ENCODE results near the gene OGA. TPM values are rescaled to one million over a fixed set of nuclear protein-coding genes. Genes with fewer than 3 reads are reported as not detected.

OGA gene
- total and polyA plus RNA-seq, 2 of the 8 experiments (the other 6 are each of a cell fraction or from before 2014, with no cell fraction given): 31.2 to 107 TPM

- TF ChIP-seq E2F6 (IDR thresholded peaks at IDR 0.05) (no peak), NRF1 (IDR thresholded peaks at IDR 0.05; ENCODE audit: low read depth, low read length) (no peak), POLR2A (IDR thresholded peaks at IDR 0.05; ENCODE audit: control extremely low read depth in 1 of 2, low read depth in 2 of 2, low read length in 2 of 2) (no peak), RXRA (IDR thresholded peaks at IDR 0.05; ENCODE audit: insufficient read depth, low read depth, low read length) (no peak), SRF (IDR thresholded peaks at IDR 0.05; ENCODE audit: low read depth, low read length) (no peak), EP300 (IDR thresholded peaks at IDR 0.05; ENCODE audit: borderline replicate concordance in 1 of 2, low read depth in 2 of 2, low read length in 2 of 2) (no peak), FOSL1 (IDR thresholded peaks at IDR 0.05; ENCODE audit: insufficient read depth, low read depth, low read length) (no peak), KDM4A (IDR thresholded peaks at IDR 0.05; ENCODE audit: low read depth, low read length, severe bottlenecking) (no peak), SP4 (IDR thresholded peaks at IDR 0.05; ENCODE audit: low read length) (no peak)
- TF ChIP-seq, protein P1, sequence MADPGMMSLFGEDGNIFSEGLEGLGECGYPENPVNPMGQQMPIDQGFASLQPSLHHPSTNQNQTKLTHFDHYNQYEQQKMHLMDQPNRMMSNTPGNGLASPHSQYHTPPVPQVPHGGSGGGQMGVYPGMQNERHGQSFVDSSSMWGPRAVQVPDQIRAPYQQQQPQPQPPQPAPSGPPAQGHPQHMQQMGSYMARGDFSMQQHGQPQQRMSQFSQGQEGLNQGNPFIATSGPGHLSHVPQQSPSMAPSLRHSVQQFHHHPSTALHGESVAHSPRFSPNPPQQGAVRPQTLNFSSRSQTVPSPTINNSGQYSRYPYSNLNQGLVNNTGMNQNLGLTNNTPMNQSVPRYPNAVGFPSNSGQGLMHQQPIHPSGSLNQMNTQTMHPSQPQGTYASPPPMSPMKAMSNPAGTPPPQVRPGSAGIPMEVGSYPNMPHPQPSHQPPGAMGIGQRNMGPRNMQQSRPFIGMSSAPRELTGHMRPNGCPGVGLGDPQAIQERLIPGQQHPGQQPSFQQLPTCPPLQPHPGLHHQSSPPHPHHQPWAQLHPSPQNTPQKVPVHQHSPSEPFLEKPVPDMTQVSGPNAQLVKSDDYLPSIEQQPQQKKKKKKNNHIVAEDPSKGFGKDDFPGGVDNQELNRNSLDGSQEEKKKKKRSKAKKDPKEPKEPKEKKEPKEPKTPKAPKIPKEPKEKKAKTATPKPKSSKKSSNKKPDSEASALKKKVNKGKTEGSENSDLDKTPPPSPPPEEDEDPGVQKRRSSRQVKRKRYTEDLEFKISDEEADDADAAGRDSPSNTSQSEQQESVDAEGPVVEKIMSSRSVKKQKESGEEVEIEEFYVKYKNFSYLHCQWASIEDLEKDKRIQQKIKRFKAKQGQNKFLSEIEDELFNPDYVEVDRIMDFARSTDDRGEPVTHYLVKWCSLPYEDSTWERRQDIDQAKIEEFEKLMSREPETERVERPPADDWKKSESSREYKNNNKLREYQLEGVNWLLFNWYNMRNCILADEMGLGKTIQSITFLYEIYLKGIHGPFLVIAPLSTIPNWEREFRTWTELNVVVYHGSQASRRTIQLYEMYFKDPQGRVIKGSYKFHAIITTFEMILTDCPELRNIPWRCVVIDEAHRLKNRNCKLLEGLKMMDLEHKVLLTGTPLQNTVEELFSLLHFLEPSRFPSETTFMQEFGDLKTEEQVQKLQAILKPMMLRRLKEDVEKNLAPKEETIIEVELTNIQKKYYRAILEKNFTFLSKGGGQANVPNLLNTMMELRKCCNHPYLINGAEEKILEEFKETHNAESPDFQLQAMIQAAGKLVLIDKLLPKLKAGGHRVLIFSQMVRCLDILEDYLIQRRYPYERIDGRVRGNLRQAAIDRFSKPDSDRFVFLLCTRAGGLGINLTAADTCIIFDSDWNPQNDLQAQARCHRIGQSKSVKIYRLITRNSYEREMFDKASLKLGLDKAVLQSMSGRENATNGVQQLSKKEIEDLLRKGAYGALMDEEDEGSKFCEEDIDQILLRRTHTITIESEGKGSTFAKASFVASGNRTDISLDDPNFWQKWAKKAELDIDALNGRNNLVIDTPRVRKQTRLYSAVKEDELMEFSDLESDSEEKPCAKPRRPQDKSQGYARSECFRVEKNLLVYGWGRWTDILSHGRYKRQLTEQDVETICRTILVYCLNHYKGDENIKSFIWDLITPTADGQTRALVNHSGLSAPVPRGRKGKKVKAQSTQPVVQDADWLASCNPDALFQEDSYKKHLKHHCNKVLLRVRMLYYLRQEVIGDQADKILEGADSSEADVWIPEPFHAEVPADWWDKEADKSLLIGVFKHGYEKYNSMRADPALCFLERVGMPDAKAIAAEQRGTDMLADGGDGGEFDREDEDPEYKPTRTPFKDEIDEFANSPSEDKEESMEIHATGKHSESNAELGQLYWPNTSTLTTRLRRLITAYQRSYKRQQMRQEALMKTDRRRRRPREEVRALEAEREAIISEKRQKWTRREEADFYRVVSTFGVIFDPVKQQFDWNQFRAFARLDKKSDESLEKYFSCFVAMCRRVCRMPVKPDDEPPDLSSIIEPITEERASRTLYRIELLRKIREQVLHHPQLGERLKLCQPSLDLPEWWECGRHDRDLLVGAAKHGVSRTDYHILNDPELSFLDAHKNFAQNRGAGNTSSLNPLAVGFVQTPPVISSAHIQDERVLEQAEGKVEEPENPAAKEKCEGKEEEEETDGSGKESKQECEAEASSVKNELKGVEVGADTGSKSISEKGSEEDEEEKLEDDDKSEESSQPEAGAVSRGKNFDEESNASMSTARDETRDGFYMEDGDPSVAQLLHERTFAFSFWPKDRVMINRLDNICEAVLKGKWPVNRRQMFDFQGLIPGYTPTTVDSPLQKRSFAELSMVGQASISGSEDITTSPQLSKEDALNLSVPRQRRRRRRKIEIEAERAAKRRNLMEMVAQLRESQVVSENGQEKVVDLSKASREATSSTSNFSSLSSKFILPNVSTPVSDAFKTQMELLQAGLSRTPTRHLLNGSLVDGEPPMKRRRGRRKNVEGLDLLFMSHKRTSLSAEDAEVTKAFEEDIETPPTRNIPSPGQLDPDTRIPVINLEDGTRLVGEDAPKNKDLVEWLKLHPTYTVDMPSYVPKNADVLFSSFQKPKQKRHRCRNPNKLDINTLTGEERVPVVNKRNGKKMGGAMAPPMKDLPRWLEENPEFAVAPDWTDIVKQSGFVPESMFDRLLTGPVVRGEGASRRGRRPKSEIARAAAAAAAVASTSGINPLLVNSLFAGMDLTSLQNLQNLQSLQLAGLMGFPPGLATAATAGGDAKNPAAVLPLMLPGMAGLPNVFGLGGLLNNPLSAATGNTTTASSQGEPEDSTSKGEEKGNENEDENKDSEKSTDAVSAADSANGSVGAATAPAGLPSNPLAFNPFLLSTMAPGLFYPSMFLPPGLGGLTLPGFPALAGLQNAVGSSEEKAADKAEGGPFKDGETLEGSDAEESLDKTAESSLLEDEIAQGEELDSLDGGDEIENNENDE (IDR thresholded peaks at IDR 0.05; ENCODE audit: insufficient replicate concordance, low read length): no peak
Observed at GRCh38 chr10:101745074-101745696, 73.1 kb downstream of the OGA start (continued).

Measured in H1 (cell line).